Adipocyte (in vitro differentiated cells): Measurements from ENCODE around the gene NUDT3.
"Not testable (repeated sequence)": the region's sequence is repeated elsewhere in the genome, so short reads cannot be mapped to it uniquely, and the experiment has no call there.

Source experiments
- DNase-seq: peaks from one replicate; pipeline ENCODE4 v3.0.0-alpha.2; 2015; ENCODE audit warnings: low read depth
- H3K27me3 ChIP-seq: replicated peaks from 2 replicates; pipeline ENCODE4 v1.7.0; 2013; ENCODE audit warnings: mild to moderate bottlenecking, low read length, moderate library complexity; ENCODE audit not compliant: control insufficient read depth, insufficient read depth
- H3K36me3 ChIP-seq: 2 replicates; pipeline ENCODE4 v1.7.0; 2013; ENCODE audit warnings: low read length, mild to moderate bottlenecking, moderate library complexity; ENCODE audit not compliant: control insufficient read depth, insufficient read depth, severe bottlenecking
- H3K4me1 ChIP-seq: 2 replicates; pipeline ENCODE4 v1.7.0; 2013; ENCODE audit warnings: mild to moderate bottlenecking, low read length, moderate library complexity; ENCODE audit not compliant: control insufficient read depth, insufficient read depth
- H3K4me3 ChIP-seq: 2 replicates; pipeline ENCODE4 v1.7.0; 2013; ENCODE audit warnings: mild to moderate bottlenecking, low read length, moderate library complexity
- H3K9ac ChIP-seq: 2 replicates; pipeline ENCODE4 v1.7.0; 2013; ENCODE audit warnings: mild to moderate bottlenecking, low read length, moderate library complexity
- H3K9me3 ChIP-seq: 2 replicates; pipeline ENCODE4 v1.7.0; 2013; ENCODE audit warnings: mild to moderate bottlenecking, low read length, moderate library complexity; ENCODE audit not compliant: control insufficient read depth

NUDT3 gene

GRCh38 chr6:34245032-34245760 lies 147.3 kb downstream of the NUDT3 start:
- H3K9me3 ChIP-seq, DNase-seq, H3K27me3 ChIP-seq, H3K4me3 ChIP-seq, H3K9ac ChIP-seq: not testable (repeated sequence)
- H3K4me1 ChIP-seq, result peaks cover 32% of the 10 kb centered on the region
- H3K36me3 ChIP-seq, result peaks cover 23% of the 10 kb centered on the region

- Histone ChIP-seq H3K4me3 (peak overlapping the region; percentile 43), H3K9ac (peak overlapping the region; percentile 40), H3K27me3 (no peaks in the 10 kb centered on the region), H3K4me1 (peaks cover 32% of the 10 kb centered on the region), H3K36me3 (peaks cover 23% of the 10 kb centered on the region), H3K9me3 (no peaks in the 10 kb centered on the region)
- peak; percentile 96 for DNase-seq
Observed at GRCh38 chr6:34243901-34244884, 148.3 kb downstream of the NUDT3 start.

DNA sequence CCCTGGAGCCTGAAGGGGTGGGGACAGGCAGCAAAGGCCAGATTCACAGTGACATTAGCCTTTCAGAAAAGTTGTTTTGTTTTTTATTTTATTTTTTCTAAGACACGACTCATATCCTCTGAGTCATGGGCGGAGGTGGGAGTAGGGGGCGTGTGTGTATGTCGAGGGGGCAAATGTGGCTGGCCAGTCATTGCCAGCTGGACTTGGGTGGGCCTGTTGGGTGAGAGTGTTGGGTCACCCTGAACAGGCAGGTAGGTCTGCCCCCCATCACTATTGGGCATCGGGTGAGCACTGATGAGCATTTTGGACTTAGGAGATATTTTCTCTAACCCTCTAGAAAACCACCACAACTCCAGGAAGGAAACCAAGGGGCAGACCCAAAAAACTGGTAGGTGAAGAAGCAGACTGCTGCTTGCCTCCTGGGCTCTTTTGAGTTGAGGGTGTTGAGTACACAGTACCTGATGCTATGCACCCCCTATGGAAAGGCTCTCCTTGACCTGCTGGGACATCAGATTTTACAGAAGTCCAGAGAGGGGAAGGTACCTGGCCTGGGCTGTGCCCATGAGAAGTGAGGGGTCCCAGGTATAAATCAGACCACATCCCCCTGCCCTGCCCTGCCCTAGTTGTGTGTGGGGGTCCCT lies 149.2 kb downstream of the NUDT3 start:
- Histone ChIP-seq H3K36me3 (peaks cover 23% of the 10 kb centered on the region), H3K27me3 (no peaks in the 10 kb centered on the region), H3K4me3 (no peak overlapping the region), H3K4me1 (peaks cover 35% of the 10 kb centered on the region), H3K9ac (peak overlapping the region; percentile 40), H3K9me3 (no peaks in the 10 kb centered on the region)
- no peak for DNase-seq

DNA sequence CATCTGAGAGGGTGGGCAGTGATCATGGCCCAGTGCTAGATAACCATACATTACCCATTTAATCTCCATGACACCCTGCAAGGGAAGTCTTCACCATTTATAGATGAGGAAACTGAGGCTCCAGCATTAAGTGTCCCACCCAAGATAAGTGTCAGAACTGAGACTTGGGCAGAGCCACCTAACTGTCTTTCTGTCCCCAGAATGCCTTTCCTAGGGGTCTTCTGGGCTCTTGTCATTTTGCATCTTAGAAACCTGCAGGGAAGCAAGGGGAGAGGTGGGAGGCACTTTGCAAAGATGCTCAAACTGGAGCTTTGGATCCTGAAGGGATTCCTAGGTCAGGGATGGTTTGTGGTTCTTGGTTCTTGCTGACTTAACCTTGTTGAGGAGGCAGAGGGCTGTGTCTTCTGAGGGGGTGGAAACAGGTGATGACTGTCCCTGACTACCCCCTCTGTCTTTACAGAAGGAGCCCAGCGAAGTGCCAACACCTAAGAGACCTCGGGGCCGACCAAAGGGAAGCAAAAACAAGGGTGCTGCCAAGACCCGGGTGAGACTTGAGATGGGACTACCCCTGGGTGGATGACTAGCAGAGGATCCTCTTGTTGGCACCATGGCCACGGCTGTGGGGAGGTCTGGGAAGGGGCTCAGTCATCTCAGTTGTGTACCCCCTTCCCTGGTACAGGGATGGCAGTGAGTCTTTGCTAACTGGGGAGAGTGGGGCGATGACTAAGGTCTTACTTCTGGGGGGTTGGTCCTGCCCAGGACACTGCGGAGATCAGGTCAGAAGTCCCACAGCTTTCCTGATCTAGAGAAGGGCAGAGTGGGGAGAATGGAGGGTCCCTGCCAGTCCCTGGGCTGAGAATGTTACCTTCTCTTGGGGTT lies 150.0 kb downstream of the NUDT3 start:
- Histone ChIP-seq H3K27me3 (no peaks in the 10 kb centered on the region), H3K36me3 (peaks cover 23% of the 10 kb centered on the region), H3K4me3 (no peak overlapping the region), H3K4me1 (peaks cover 33% of the 10 kb centered on the region), H3K9ac (peak overlapping the region; percentile 40), H3K9me3 (no peaks in the 10 kb centered on the region)
- DNase-seq, result no peak

- Histone ChIP-seq H3K9me3 (no peaks in the 10 kb centered on the region), H3K36me3 (peaks cover 21% of the 10 kb centered on the region), H3K27me3 (no peaks in the 10 kb centered on the region), H3K4me1 (peaks cover 33% of the 10 kb centered on the region), H3K4me3 (no peak overlapping the region), H3K9ac (no peak overlapping the region)
- no peak for DNase-seq
Observed at GRCh38 chr6:34241351-34242215, 150.9 kb downstream of the NUDT3 start.

DNA sequence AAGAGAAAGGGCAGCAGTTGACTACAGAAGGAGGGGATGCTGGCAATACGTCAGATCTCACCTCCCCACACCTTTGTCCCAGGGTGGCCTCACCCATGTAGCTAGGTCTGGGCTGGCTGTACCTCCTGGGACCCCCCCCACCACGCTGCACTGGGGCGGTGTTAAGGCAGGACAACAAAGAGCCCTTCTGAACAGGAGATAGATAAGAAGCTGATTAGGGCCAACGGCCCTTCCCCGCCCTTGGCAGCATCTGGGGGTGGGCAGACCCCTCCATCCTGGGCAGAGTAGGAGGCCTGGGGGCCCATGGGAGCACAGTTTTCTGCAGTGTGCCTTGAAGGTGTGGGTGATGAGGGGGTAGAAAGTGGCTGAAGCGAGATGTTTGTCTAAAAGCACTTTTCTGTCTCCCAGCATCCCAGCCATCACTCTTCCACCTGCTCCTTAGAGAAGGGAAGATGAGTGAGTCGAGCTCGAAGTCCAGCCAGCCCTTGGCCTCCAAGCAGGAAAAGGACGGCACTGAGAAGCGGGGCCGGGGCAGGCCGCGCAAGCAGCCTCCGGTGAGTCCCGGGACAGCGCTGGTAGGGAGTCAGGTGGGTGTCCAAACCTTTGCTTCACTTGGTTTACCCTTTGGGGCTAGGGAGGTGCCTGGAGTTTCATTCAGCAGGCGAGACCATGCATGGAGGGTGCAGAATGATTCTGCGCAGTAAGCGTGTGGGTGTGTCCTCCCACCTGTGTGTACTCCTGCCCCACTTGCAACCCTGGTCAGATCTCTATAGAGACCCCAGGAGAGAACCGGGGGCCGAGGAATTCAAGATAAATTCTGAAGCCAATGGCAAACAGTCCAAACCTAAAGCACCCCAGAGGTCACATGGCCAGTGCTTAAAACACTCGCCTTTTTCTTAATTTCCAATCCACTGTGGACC lies 151.9 kb downstream of the NUDT3 start:
- Histone ChIP-seq H3K36me3 (peaks cover 20% of the 10 kb centered on the region), H3K27me3 (no peaks in the 10 kb centered on the region), H3K4me3 (no peak overlapping the region), H3K9ac (no peak overlapping the region), H3K4me1 (peaks cover 41% of the 10 kb centered on the region), H3K9me3 (no peaks in the 10 kb centered on the region)
- DNase-seq, result no peak

GRCh38 chr6:34239893-34240292 lies 152.6 kb downstream of the NUDT3 start:
- no peak for DNase-seq
- Histone ChIP-seq H3K4me3 (no peak overlapping the region), H3K4me1 (peaks cover 41% of the 10 kb centered on the region), H3K9me3 (no peaks in the 10 kb centered on the region), H3K9ac (no peak overlapping the region), H3K27me3 (no peaks in the 10 kb centered on the region), H3K36me3 (peaks cover 20% of the 10 kb centered on the region)

- H3K9me3 ChIP-seq, result no peaks in the 10 kb centered on the region
- H3K4me3 ChIP-seq, result no peak overlapping the region
- peak overlapping the region; percentile 12 for H3K9ac ChIP-seq
- H3K27me3 ChIP-seq, result no peaks in the 10 kb centered on the region
- DNase-seq, result no peak
- H3K4me1 ChIP-seq, result peaks cover 39% of the 10 kb centered on the region
- H3K36me3 ChIP-seq, result peaks cover 20% of the 10 kb centered on the region
Observed at GRCh38 chr6:34239500-34239825, 153.0 kb downstream of the NUDT3 start.

DNA sequence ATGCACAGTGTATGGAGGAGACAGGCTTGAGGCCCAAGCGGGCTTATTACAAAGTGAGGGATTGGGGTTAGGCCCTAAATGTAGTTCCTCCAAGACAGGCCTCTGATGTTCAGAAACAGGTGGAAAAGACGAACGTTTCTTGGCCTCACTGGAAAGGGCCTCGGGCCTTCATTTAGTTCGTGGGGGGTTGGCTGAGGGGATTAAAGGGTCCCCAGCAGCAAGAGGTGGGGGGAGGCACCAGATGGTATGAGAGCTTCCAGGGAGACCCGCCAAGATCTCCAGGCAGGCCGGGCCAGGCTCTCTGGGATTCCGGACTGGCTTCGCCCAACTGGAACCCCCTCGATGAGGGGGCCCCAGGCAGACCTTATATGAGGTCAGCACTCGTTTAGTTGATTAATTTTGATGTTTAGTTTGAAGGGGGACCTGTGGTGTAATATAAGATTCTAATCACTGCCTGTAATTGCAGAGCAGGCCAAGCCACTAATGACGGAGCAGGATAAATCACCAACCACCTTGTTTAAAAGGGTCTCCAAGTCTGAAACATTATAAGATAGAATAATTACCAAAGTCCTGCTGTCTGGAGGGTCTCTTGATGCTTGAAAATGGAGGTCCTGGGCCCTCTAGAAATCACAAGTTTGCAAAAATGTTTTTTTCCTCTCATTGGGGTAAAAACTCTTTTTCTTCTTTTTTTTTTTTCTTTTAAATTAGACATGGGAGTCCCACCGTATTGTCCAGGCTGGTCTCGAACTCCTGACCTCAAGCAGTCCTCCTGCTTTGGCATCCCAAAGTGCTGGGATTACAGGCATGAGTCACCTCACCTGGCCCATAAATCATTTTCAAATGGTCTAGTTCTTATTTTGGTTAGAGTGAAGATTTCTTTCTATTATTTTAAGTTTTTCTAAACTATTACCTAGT lies 153.6 kb downstream of the NUDT3 start:
- peak overlapping the region; percentile 83 for H3K4me3 ChIP-seq
- peaks cover 33% of the 10 kb centered on the region for H3K4me1 ChIP-seq
- peaks cover 20% of the 10 kb centered on the region for H3K36me3 ChIP-seq
- no peak for DNase-seq
- peak overlapping the region; percentile 84 for H3K9ac ChIP-seq
- no peaks in the 10 kb centered on the region for H3K27me3 ChIP-seq
- no peaks in the 10 kb centered on the region for H3K9me3 ChIP-seq
